WTC11 (cell line): ENCODE data around the gene COL21A1. TPM values are rescaled to one million over a fixed set of nuclear protein-coding genes. Genes with fewer than 3 reads are reported as not detected.

Source experiments
- ATAC-seq: fragments of 200-7000 bp; cut with Tn5 transposase; 2 replicates; pipeline ENCODE4 v1.10.0; 2021; ENCODE audit warnings: mild to moderate bottlenecking, moderate library complexity
- CTCF ChIA-PET: fragments of 300-600 bp; sonication (Branson Sonifier 250); formaldehyde crosslinking; loops from one replicate; lab custom pipeline; 2021; ENCODE audit warnings: antibody characterized with exemption; lab: Charles Lee
- POLR2A ChIA-PET: fragments of 350-600 bp; sonication (Branson Sonifier 250); formaldehyde crosslinking; loops from one replicate; lab custom pipeline; 2021; ENCODE audit warnings: antibody characterized with exemption; lab: Charles Lee
- DNase-seq: peaks from one replicate; pipeline ENCODE4 v3.0.0; 2021; ENCODE audit warnings: low spot score
- H3K27ac Mint-ChIP-seq: 2 replicates; pipeline ENCODE4 v1.8.0; 2021; ENCODE audit warnings: mixed read lengths
- H3K27me3 Mint-ChIP-seq: 2 replicates; pipeline ENCODE4 v1.8.0; 2021; ENCODE audit warnings: low read depth, mild to moderate bottlenecking, moderate library complexity, mixed read lengths
- H3K36me3 Mint-ChIP-seq: 2 replicates; pipeline ENCODE4 v1.8.0; 2021; ENCODE audit warnings: mixed read lengths
- H3K4me1 Mint-ChIP-seq: 2 replicates; pipeline ENCODE4 v1.8.0; 2022; ENCODE audit warnings: mixed read lengths
- H3K4me3 Mint-ChIP-seq: 2 replicates; pipeline ENCODE4 v1.8.0; 2021; ENCODE audit warnings: mild to moderate bottlenecking, moderate library complexity, mixed read lengths
- H3K9me3 Mint-ChIP-seq: 2 replicates; pipeline ENCODE4 v1.8.0; 2021; ENCODE audit warnings: mixed read lengths
- ATF1 ChIP-seq: sonication (generic); formaldehyde crosslinking; IDR thresholded peaks from 2 replicates; pipeline ENCODE4 v1.8.1; 2023; ENCODE audit warnings: mild to moderate bottlenecking, moderate library complexity, missing genetic modification reagents
- EMX1 ChIP-seq: fragments of 250-450 bp; sonication (Bioruptor Pico); IDR thresholded peaks from 2 replicates; pipeline ENCODE4 v1.8.0; 2021; ENCODE audit warnings: mild to moderate bottlenecking
- ESRRA ChIP-seq: sonication (generic); formaldehyde crosslinking; IDR thresholded peaks from 2 replicates; pipeline ENCODE4 v1.8.1; 2022; ENCODE audit warnings: mild to moderate bottlenecking, missing genetic modification reagents, borderline replicate concordance
- FOXK1 ChIP-seq: sonication (generic); formaldehyde crosslinking; IDR thresholded peaks from 2 replicates; pipeline ENCODE4 v1.8.0; 2022; ENCODE audit warnings: mild to moderate bottlenecking, moderate library complexity, missing genetic modification reagents
- FOXP1 ChIP-seq: sonication (generic); formaldehyde crosslinking; IDR thresholded peaks from 2 replicates; pipeline ENCODE4 v1.8.0; 2022; ENCODE audit warnings: missing genetic modification reagents, mild to moderate bottlenecking, moderate library complexity, borderline replicate concordance
- HMGA2 ChIP-seq: fragments of 250-450 bp; sonication (Bioruptor Pico); IDR thresholded peaks from 2 replicates; pipeline ENCODE4 v1.4.0; 2021; ENCODE audit warnings: mild to moderate bottlenecking, moderate library complexity
- JUN ChIP-seq: sonication (generic); formaldehyde crosslinking; IDR thresholded peaks from 2 replicates; pipeline ENCODE4 v1.8.0; 2023; ENCODE audit warnings: mild to moderate bottlenecking, missing genetic modification reagents
- NFATC4 ChIP-seq: fragments of 250-450 bp; sonication (Bioruptor Pico); IDR thresholded peaks from 2 replicates; pipeline ENCODE4 v1.9.0; 2021; ENCODE audit warnings: mild to moderate bottlenecking
- NR1H2 ChIP-seq: sonication (generic); formaldehyde crosslinking; IDR thresholded peaks from 2 replicates; pipeline ENCODE4 v1.9.0; 2021; ENCODE audit warnings: mild to moderate bottlenecking, moderate library complexity, missing genetic modification reagents
- SMAD4 ChIP-seq: sonication (generic); formaldehyde crosslinking; IDR thresholded peaks from 2 replicates; pipeline ENCODE4 v1.8.0; 2022; ENCODE audit warnings: mild to moderate bottlenecking, missing genetic modification reagents
- ZBTB21 ChIP-seq: sonication (generic); formaldehyde crosslinking; IDR thresholded peaks from 2 replicates; pipeline ENCODE4 v1.8.1; 2023; ENCODE audit warnings: mild to moderate bottlenecking, missing genetic modification reagents, borderline replicate concordance
- ZNF219 ChIP-seq: sonication (generic); formaldehyde crosslinking; IDR thresholded peaks from 2 replicates; pipeline ENCODE4 v1.8.0; 2023; ENCODE audit warnings: missing genetic modification reagents, mild to moderate bottlenecking, borderline replicate concordance
- ZNF232 ChIP-seq: sonication (generic); formaldehyde crosslinking; IDR thresholded peaks from 2 replicates; pipeline ENCODE4 v1.8.0; 2022; ENCODE audit warnings: mild to moderate bottlenecking, missing genetic modification reagents
- total RNA-seq: library from RNA; stranded (reverse); gene quantifications from 3 replicates; pipeline ENCODE4 v1.2.3, GENCODE V29; 2021
- TF ChIP-seq, protein P1 (sequence below): fragments of 250-450 bp; sonication (Bioruptor Pico); IDR thresholded peaks from 2 replicates; pipeline ENCODE4 v1.9.0; 2021; ENCODE audit warnings: moderate library complexity, mild to moderate bottlenecking, inconsistent platforms, borderline replicate concordance
- TF ChIP-seq, protein P2 (sequence below): sonication (generic); formaldehyde crosslinking; IDR thresholded peaks from 2 replicates; pipeline ENCODE4 v1.8.0; 2022; ENCODE audit warnings: mild to moderate bottlenecking, missing genetic modification reagents
- TF ChIP-seq, protein P3 (sequence below): sonication (generic); formaldehyde crosslinking; IDR thresholded peaks from 2 replicates; pipeline ENCODE4 v1.8.1; 2023; ENCODE audit warnings: mild to moderate bottlenecking, missing genetic modification reagents, borderline replicate concordance
- TF ChIP-seq, protein P4 (sequence below): fragments of 200-600 bp; IDR thresholded peaks from 2 replicates; pipeline ENCODE4 v1.8.0; 2022; ENCODE audit warnings: antibody characterized with exemption
- TF ChIP-seq, protein P5 (sequence below): sonication (generic); formaldehyde crosslinking; IDR thresholded peaks from 2 replicates; pipeline ENCODE4 v1.8.1; 2022; ENCODE audit warnings: missing genetic modification reagents, borderline replicate concordance
- TF ChIP-seq, protein P6 (sequence below): sonication (generic); formaldehyde crosslinking; IDR thresholded peaks from 2 replicates; pipeline ENCODE4 v1.8.1; 2022; ENCODE audit warnings: mild to moderate bottlenecking, moderate library complexity, missing genetic modification reagents
- TF ChIP-seq, protein P7 (sequence below): sonication (generic); formaldehyde crosslinking; IDR thresholded peaks from 2 replicates; pipeline ENCODE4 v1.8.1; 2023; ENCODE audit warnings: mild to moderate bottlenecking, missing genetic modification reagents, moderate library complexity

The COL21A1 gene
- total RNA-seq, 1 experiment from 2014 or later: 4.4 TPM

DNA sequence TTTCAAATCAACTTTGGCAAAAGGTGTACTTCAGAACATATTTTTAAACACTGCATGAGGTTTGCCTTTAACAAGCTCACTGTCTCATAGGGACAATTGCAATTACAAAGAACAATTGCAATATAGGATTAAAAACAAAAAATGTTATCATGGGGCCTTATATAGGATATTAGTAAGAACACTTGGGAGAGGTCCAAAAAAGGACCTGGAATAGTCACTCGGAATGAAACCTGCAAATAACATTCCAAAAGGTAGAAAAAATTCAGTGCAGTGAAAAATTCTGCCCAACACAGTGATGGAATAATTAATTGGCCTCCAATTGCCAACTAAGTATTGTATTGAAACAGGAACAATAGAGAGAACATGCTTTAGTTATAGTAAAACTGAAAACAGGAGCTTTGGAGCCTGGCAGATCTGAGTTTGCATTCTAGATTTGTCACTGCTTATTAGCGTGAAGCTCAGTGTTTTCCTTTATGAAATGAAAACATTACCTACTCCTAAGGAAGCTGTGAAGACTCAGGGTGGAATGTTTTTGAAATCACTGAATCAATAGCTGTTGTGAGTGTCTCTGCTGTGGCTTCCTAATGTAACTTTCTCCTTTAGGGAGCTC, 199.3 kb downstream of the COL21A1 start (continued):
- no peak for TF ChIP-seq SMAD4 (CRISPR knock-in tag)

DNA sequence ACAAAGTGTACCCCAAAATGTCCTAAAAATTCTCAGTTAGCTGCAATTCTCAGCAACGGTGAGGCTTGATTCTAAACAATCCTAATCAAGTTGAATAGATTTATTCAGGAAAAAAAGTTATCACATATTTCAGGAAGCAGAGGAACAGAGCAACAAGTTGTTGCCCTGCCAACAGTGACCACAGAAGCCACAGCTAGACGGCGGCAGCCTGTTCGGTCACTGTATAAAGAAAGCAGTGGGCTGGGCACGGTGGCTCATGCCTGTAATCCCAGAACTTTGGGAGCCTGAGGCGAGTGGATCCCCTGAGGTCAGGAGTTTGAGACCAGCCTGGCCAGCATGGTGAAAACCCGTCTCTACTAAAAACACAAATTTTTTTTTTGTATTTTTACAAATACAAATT, 200.8 kb downstream of the COL21A1 start:
- no peaks in the 10 kb centered on the region for H3K9me3 Mint-ChIP-seq
- ATAC-seq (no peak), DNase-seq (no peak)
- H3K27ac Mint-ChIP-seq: no peak overlapping the region
- H3K4me1 Mint-ChIP-seq: peaks cover under 1% of the 10 kb centered on the region; the same call in 1 of the 2 replicates
- H3K36me3 Mint-ChIP-seq: no peaks in the 10 kb centered on the region
- ChIA-PET POLR2A (no interaction called here), CTCF (no interaction called here)
- no peak overlapping the region for H3K4me3 Mint-ChIP-seq
- TF ChIP-seq NFATC4 (CRISPR knock-in tag) (no peak), ZNF232 (no peak), EMX1 (no peak), FOXP1 (no peak), NR1H2 (CRISPR knock-in tag) (no peak), FOXK1 (no peak), ESRRA (CRISPR knock-in tag) (no peak), SMAD4 (CRISPR knock-in tag) (no peak), ATF1 (no peak), HMGA2 (CRISPR knock-in tag) (no peak), ZBTB21 (CRISPR knock-in tag) (no peak), ZNF219 (no peak), JUN (CRISPR knock-in tag) (no peak)
- TF ChIP-seq, protein P1, sequence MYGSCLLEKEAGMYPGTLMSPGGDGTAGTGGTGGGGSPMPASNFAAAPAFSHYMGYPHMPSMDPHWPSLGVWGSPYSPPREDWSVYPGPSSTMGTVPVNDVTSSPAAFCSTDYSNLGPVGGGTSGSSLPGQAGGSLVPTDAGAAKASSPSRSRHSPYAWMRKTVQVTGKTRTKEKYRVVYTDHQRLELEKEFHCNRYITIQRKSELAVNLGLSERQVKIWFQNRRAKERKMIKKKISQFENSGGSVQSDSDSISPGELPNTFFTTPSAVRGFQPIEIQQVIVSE (CRISPR knock-in tag): no peak
- TF ChIP-seq, protein P2, sequence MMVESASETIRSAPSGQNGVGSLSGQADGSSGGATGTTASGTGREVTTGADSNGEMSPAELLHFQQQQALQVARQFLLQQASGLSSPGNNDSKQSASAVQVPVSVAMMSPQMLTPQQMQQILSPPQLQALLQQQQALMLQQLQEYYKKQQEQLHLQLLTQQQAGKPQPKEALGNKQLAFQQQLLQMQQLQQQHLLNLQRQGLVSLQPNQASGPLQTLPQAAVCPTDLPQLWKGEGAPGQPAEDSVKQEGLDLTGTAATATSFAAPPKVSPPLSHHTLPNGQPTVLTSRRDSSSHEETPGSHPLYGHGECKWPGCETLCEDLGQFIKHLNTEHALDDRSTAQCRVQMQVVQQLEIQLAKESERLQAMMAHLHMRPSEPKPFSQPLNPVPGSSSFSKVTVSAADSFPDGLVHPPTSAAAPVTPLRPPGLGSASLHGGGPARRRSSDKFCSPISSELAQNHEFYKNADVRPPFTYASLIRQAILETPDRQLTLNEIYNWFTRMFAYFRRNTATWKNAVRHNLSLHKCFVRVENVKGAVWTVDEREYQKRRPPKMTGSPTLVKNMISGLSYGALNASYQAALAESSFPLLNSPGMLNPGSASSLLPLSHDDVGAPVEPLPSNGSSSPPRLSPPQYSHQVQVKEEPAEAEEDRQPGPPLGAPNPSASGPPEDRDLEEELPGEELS (CRISPR knock-in tag): no peak
- TF ChIP-seq, protein P3, sequence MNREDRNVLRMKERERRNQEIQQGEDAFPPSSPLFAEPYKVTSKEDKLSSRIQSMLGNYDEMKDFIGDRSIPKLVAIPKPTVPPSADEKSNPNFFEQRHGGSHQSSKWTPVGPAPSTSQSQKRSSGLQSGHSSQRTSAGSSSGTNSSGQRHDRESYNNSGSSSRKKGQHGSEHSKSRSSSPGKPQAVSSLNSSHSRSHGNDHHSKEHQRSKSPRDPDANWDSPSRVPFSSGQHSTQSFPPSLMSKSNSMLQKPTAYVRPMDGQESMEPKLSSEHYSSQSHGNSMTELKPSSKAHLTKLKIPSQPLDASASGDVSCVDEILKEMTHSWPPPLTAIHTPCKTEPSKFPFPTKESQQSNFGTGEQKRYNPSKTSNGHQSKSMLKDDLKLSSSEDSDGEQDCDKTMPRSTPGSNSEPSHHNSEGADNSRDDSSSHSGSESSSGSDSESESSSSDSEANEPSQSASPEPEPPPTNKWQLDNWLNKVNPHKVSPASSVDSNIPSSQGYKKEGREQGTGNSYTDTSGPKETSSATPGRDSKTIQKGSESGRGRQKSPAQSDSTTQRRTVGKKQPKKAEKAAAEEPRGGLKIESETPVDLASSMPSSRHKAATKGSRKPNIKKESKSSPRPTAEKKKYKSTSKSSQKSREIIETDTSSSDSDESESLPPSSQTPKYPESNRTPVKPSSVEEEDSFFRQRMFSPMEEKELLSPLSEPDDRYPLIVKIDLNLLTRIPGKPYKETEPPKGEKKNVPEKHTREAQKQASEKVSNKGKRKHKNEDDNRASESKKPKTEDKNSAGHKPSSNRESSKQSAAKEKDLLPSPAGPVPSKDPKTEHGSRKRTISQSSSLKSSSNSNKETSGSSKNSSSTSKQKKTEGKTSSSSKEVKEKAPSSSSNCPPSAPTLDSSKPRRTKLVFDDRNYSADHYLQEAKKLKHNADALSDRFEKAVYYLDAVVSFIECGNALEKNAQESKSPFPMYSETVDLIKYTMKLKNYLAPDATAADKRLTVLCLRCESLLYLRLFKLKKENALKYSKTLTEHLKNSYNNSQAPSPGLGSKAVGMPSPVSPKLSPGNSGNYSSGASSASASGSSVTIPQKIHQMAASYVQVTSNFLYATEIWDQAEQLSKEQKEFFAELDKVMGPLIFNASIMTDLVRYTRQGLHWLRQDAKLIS (CRISPR knock-in tag): no peak
- TF ChIP-seq, protein P4, sequence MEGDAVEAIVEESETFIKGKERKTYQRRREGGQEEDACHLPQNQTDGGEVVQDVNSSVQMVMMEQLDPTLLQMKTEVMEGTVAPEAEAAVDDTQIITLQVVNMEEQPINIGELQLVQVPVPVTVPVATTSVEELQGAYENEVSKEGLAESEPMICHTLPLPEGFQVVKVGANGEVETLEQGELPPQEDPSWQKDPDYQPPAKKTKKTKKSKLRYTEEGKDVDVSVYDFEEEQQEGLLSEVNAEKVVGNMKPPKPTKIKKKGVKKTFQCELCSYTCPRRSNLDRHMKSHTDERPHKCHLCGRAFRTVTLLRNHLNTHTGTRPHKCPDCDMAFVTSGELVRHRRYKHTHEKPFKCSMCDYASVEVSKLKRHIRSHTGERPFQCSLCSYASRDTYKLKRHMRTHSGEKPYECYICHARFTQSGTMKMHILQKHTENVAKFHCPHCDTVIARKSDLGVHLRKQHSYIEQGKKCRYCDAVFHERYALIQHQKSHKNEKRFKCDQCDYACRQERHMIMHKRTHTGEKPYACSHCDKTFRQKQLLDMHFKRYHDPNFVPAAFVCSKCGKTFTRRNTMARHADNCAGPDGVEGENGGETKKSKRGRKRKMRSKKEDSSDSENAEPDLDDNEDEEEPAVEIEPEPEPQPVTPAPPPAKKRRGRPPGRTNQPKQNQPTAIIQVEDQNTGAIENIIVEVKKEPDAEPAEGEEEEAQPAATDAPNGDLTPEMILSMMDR: no peak
- TF ChIP-seq, protein P5, sequence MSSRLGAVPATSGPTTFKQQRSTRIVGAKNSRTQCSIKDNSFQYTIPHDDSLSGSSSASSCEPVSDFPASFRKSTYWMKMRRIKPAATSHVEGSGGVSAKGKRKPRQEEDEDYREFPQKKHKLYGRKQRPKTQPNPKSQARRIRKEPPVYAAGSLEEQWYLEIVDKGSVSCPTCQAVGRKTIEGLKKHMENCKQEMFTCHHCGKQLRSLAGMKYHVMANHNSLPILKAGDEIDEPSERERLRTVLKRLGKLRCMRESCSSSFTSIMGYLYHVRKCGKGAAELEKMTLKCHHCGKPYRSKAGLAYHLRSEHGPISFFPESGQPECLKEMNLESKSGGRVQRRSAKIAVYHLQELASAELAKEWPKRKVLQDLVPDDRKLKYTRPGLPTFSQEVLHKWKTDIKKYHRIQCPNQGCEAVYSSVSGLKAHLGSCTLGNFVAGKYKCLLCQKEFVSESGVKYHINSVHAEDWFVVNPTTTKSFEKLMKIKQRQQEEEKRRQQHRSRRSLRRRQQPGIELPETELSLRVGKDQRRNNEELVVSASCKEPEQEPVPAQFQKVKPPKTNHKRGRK (CRISPR knock-in tag): no peak
- TF ChIP-seq, protein P6, sequence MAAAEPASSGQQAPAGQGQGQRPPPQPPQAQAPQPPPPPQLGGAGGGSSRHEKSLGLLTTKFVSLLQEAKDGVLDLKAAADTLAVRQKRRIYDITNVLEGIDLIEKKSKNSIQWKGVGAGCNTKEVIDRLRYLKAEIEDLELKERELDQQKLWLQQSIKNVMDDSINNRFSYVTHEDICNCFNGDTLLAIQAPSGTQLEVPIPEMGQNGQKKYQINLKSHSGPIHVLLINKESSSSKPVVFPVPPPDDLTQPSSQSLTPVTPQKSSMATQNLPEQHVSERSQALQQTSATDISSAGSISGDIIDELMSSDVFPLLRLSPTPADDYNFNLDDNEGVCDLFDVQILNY (CRISPR knock-in tag): no peak
- TF ChIP-seq, protein P7, sequence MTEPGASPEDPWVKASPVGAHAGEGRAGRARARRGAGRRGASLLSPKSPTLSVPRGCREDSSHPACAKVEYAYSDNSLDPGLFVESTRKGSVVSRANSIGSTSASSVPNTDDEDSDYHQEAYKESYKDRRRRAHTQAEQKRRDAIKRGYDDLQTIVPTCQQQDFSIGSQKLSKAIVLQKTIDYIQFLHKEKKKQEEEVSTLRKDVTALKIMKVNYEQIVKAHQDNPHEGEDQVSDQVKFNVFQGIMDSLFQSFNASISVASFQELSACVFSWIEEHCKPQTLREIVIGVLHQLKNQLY: no peak
- H3K27me3 Mint-ChIP-seq: no peaks in the 10 kb centered on the region
